Muscle of leg (tissue), 11 donors: ENCODE measurements around the gene WWOX. TPM values are rescaled to one million over a fixed set of nuclear protein-coding genes. Genes with fewer than 3 reads are reported as not detected.

Experiments
- DNase-seq: peaks from one replicate; pipeline ENCODE4 v3.0.0; 2013
- H3K27ac ChIP-seq: one replicate; pipeline ENCODE4 v1.5.1; 2013; ENCODE audit warnings: mild to moderate bottlenecking, low read length, control low read depth
- H3K27me3 ChIP-seq: one replicate; pipeline ENCODE4 v1.6.1; 2013; ENCODE audit warnings: low read length; ENCODE audit not compliant: control insufficient read depth, insufficient read depth
- H3K36me3 ChIP-seq: one replicate; pipeline ENCODE4 v1.6.1; 2013; ENCODE audit warnings: low read length; ENCODE audit not compliant: control insufficient read depth, insufficient read depth
- H3K4me1 ChIP-seq: one replicate; pipeline ENCODE4 v1.6.1; 2013; ENCODE audit warnings: low read length; ENCODE audit not compliant: control insufficient read depth, insufficient read depth
- H3K4me3 ChIP-seq: one replicate; pipeline ENCODE4 v1.5.1; 2013; ENCODE audit warnings: low read length, control low read depth
- H3K9me3 ChIP-seq: replicated peaks from 2 replicates; pipeline ENCODE4 v1.6.1; 2013; ENCODE audit warnings: low read depth, low read length; ENCODE audit not compliant: control insufficient read depth
- WGBS: methylation state at CpG from one replicate; pipeline ENCODE4 v1.1.5; 2013; ENCODE audit warnings: missing lambda C conversion rate; ENCODE audit not compliant: insufficient coverage; 5-methylcytosine and 5-hydroxymethylcytosine counted together
- polyA plus RNA-seq, 8 donors: library from polyadenylated mRNA; unstranded; fragments of 120-200 nt; gene quantifications; one replicate each; pipeline versions ENCODE4 v1.2.1 to v1.2.3, GENCODE V29; 2013; ENCODE audit warnings: inconsistent platforms in 1 of 8, low replicate concordance in 1 of 8; ENCODE audit not compliant: insufficient read length in 8 of 8, insufficient read depth in 1 of 8
- total RNA-seq: library from RNA; stranded (reverse); fragments of 120-200 nt; gene quantifications from one replicate; pipeline ENCODE4 v1.2.4, GENCODE V29; 2013

Gene WWOX
- total and polyA plus RNA-seq, 9 donors = 8.1 to 15.8 (median 12.2) TPM

GRCh38 chr16:78608305-78608776, 508.9 kb downstream of the WWOX start:
- Histone ChIP-seq H3K9me3 (no peaks in the 10 kb centered on the region), H3K36me3 (no peaks in the 10 kb centered on the region), H3K4me1 (no peaks in the 10 kb centered on the region), H3K27ac (no peak overlapping the region), H3K27me3 (no peaks in the 10 kb centered on the region), H3K4me3 (no peak overlapping the region)
- WGBS = 56% methylated on average over 3 of the region's 9 CpGs
- no peak for DNase-seq

GRCh38 chr16:78609402-78610274, 510.2 kb downstream of the WWOX start:
- Histone ChIP-seq H3K4me3 (no peak overlapping the region), H3K27ac (no peak overlapping the region), H3K4me1 (no peaks in the 10 kb centered on the region), H3K27me3 (no peaks in the 10 kb centered on the region), H3K9me3 (no peaks in the 10 kb centered on the region), H3K36me3 (no peaks in the 10 kb centered on the region)
- no peak for DNase-seq
- 63% methylated on average over 4 of the region's 13 CpGs for WGBS

GRCh38 chr16:78611318-78611717, 511.9 kb downstream of the WWOX start:
- Histone ChIP-seq H3K36me3 (no peaks in the 10 kb centered on the region), H3K27ac (no peak overlapping the region), H3K9me3 (no peaks in the 10 kb centered on the region), H3K4me1 (no peaks in the 10 kb centered on the region), H3K27me3 (no peaks in the 10 kb centered on the region), H3K4me3 (no peak overlapping the region)
- DNase-seq = peak; percentile 40
- no CpG with 5 or more reads among the region's 2 CpGs for WGBS

- Histone ChIP-seq H3K4me3 (no peak overlapping the region), H3K27ac (no peak overlapping the region), H3K36me3 (no peaks in the 10 kb centered on the region), H3K27me3 (no peaks in the 10 kb centered on the region), H3K4me1 (peaks cover under 1% of the 10 kb centered on the region), H3K9me3 (peaks cover 5% of the 10 kb centered on the region)
- DNase-seq = no peak
- no CpG with 5 or more reads among the region's 3 CpGs for WGBS
These were observed 520.4 kb downstream of the WWOX start for GRCh38 chr16:78619811-78620210.

GRCh38 chr16:78620291-78620690, 520.8 kb downstream of the WWOX start:
- WGBS = 71% methylated on average over 2 of the region's 2 CpGs
- H3K27me3 ChIP-seq = no peaks in the 10 kb centered on the region
- no peak for DNase-seq
- H3K4me3 ChIP-seq = no peak overlapping the region
- H3K4me1 ChIP-seq = peaks cover 4% of the 10 kb centered on the region
- no peaks in the 10 kb centered on the region for H3K36me3 ChIP-seq
- H3K27ac ChIP-seq = no peak overlapping the region
- H3K9me3 ChIP-seq = peaks cover 5% of the 10 kb centered on the region

GRCh38 chr16:78623796-78624195, 524.3 kb downstream of the WWOX start:
- WGBS = no CpG with 5 or more reads among the region's 2 CpGs
- H3K27ac ChIP-seq = no peak overlapping the region
- peaks cover 5% of the 10 kb centered on the region for H3K9me3 ChIP-seq
- no peak overlapping the region for H3K4me3 ChIP-seq
- no peaks in the 10 kb centered on the region for H3K36me3 ChIP-seq
- H3K4me1 ChIP-seq = peaks cover 12% of the 10 kb centered on the region
- no peaks in the 10 kb centered on the region for H3K27me3 ChIP-seq
- DNase-seq = no peak

GRCh38 chr16:78624366-78624765, 524.9 kb downstream of the WWOX start:
- no peaks in the 10 kb centered on the region for H3K36me3 ChIP-seq
- DNase-seq = peak; percentile 27
- H3K4me1 ChIP-seq = peaks cover 14% of the 10 kb centered on the region
- H3K27ac ChIP-seq = no peak overlapping the region
- H3K9me3 ChIP-seq = peaks cover 5% of the 10 kb centered on the region
- no peaks in the 10 kb centered on the region for H3K27me3 ChIP-seq
- WGBS = no CpG with 5 or more reads among the region's 2 CpGs
- H3K4me3 ChIP-seq = no peak overlapping the region

GRCh38 chr16:78628461-78629045, 529.1 kb downstream of the WWOX start:
- WGBS = no CpG with 5 or more reads among the region's 8 CpGs
- peaks cover 7% of the 10 kb centered on the region for H3K9me3 ChIP-seq
- no peaks in the 10 kb centered on the region for H3K36me3 ChIP-seq
- H3K27me3 ChIP-seq = no peaks in the 10 kb centered on the region
- peak; percentile 33 for DNase-seq
- no peak overlapping the region for H3K4me3 ChIP-seq
- peaks cover 16% of the 10 kb centered on the region for H3K4me1 ChIP-seq
- peak overlapping the region; percentile 3 for H3K27ac ChIP-seq

- H3K27me3 ChIP-seq = no peaks in the 10 kb centered on the region
- DNase-seq = peak; percentile 26
- peaks cover 16% of the 10 kb centered on the region for H3K4me1 ChIP-seq
- H3K36me3 ChIP-seq = no peaks in the 10 kb centered on the region
- H3K4me3 ChIP-seq = no peak overlapping the region
- peak overlapping the region; percentile 55 for H3K27ac ChIP-seq
- no CpG with 5 or more reads among the region's 1 CpG for WGBS
- H3K9me3 ChIP-seq = peaks cover 7% of the 10 kb centered on the region
These were observed 529.7 kb downstream of the WWOX start for GRCh38 chr16:78629173-78629572.

- H3K9me3 ChIP-seq = peaks cover 7% of the 10 kb centered on the region
- no peak overlapping the region for H3K27ac ChIP-seq
- 92% methylated on average over 2 of the region's 3 CpGs for WGBS
- peaks cover 12% of the 10 kb centered on the region for H3K4me1 ChIP-seq
- DNase-seq = no peak
- no peaks in the 10 kb centered on the region for H3K36me3 ChIP-seq
- no peak overlapping the region for H3K4me3 ChIP-seq
- H3K27me3 ChIP-seq = no peaks in the 10 kb centered on the region
These were observed 530.6 kb downstream of the WWOX start for GRCh38 chr16:78630102-78630501.
